Astrocyte (in vitro differentiated cells and primary cell): Measurements from ENCODE around the gene SNX3.

ENCODE experiments used
- CTCF ChIP-seq: IDR thresholded peaks from 2 replicates; pipeline ENCODE4 v1.5.1; 2011; ENCODE audit warnings: low read depth, mild to moderate bottlenecking, inconsistent platforms, low read length, moderate library complexity; ENCODE audit not compliant: insufficient read depth
- EZH2 ChIP-seq: IDR thresholded peaks from 2 replicates; pipeline ENCODE4 v1.6.1; 2012; ENCODE audit warnings: mild to moderate bottlenecking, low read length, inconsistent platforms; ENCODE audit not compliant: insufficient read depth

- TF ChIP-seq CTCF (no peak), EZH2 (no peak)
These were observed 16.5 kb upstream of the SNX3 start for GRCh38 chr6:108277295-108277694.
